Tongue (tissue), 2 donors: ENCODE measurements around the gene ITIH4. TPM values are rescaled to one million over a fixed set of nuclear protein-coding genes. Genes with fewer than 3 reads are reported as not detected.

ENCODE experiments used
- DNase-seq: peaks from one replicate; pipeline ENCODE4 v3.0.0-alpha.2; 2015
- total RNA-seq: library from RNA; depleted of rRNA; stranded (reverse); fragments of >200 nt; gene quantifications from one replicate; pipeline ENCODE4 v1.2.3, GENCODE V29; 2014

The ITIH4 gene
- total RNA-seq, 1 donor from 2014 or later = 10.1 TPM

GRCh38 chr3:52798376-52798977 is 32.0 kb downstream of the ITIH4 start:
- DNase-seq = no peak

- DNase-seq = no peak
These were observed 34.1 kb downstream of the ITIH4 start for GRCh38 chr3:52796411-52796810.

GRCh38 chr3:52795298-52795900 is 35.1 kb downstream of the ITIH4 start:
- no peak for DNase-seq

GRCh38 chr3:52794612-52795099 is 35.8 kb downstream of the ITIH4 start, which contains the start of gene ITIH3:
TSS of gene ITIH3 (plus strand) at chr3:52794796. CDS start at chr3:52794804, 8 bp downstream.
- DNase-seq = no peak

GRCh38 chr3:52793702-52794611 is 36.5 kb downstream of the ITIH4 start:
- peak; percentile 41 for DNase-seq

- peak; percentile 60 for DNase-seq
These were observed 37.3 kb downstream of the ITIH4 start for GRCh38 chr3:52792961-52793695.

GRCh38 chr3:52792413-52792812 is 38.1 kb downstream of the ITIH4 start:
- DNase-seq = no peak

GRCh38 chr3:52791928-52792327 is 38.5 kb downstream of the ITIH4 start:
- DNase-seq = no peak

GRCh38 chr3:52791366-52791765 is 39.1 kb downstream of the ITIH4 start:
- no peak for DNase-seq

- DNase-seq = no peak
These were observed 39.7 kb downstream of the ITIH4 start for GRCh38 chr3:52790741-52791140.

GRCh38 chr3:52790337-52790736 is 40.1 kb downstream of the ITIH4 start:
- no peak for DNase-seq

GRCh38 chr3:52789746-52790040 is 40.8 kb downstream of the ITIH4 start:
- peak; percentile 22 for DNase-seq

GRCh38 chr3:52788890-52789745 is 41.4 kb downstream of the ITIH4 start:
- no peak for DNase-seq

GRCh38 chr3:52787672-52788625 is 42.5 kb downstream of the ITIH4 start:
- DNase-seq = no peak

- no peak for DNase-seq
These were observed 43.2 kb downstream of the ITIH4 start for GRCh38 chr3:52787246-52787645.

- DNase-seq = no peak
These were observed 43.9 kb downstream of the ITIH4 start for GRCh38 chr3:52786330-52787215.

- DNase-seq = no peak
These were observed 45.4 kb downstream of the ITIH4 start for GRCh38 chr3:52784931-52785590.

- no peak for DNase-seq
These were observed 46.4 kb downstream of the ITIH4 start for GRCh38 chr3:52784021-52784621.
